B cell (primary cell): ENCODE measurements around the gene MARK4. TPM values are rescaled to one million over a fixed set of nuclear protein-coding genes. Genes with fewer than 3 reads are reported as not detected.
"Not testable (repeated sequence)": the region's sequence is repeated elsewhere in the genome, so short reads cannot be mapped to it uniquely, and the experiment has no call there.

Source experiments
- ATAC-seq: fragments of 200-7000 bp; cut with Tn5 transposase; one replicate; pipeline ENCODE4 v1.10.0; 2021; ENCODE audit warnings: low read depth, mild to moderate bottlenecking, moderate number of reproducible peaks, moderate library complexity
- CTCF ChIA-PET: fragments of 350-600 bp; sonication (Branson Sonifier 250); formaldehyde crosslinking; loops from one replicate; lab custom pipeline; 2021; ENCODE audit warnings: antibody characterized with exemption, inconsistent platforms; lab: Charles Lee
- POLR2A ChIA-PET: fragments of 350-600 bp; sonication (Branson Sonifier 250); formaldehyde crosslinking; loops from one replicate; lab custom pipeline; 2021; ENCODE audit warnings: antibody characterized with exemption; lab: Charles Lee
- DNase-seq: peaks from one replicate; pipeline ENCODE4 v3.0.0; 2013
- H2AFZ ChIP-seq: 2 replicates; pipeline ENCODE4 v1.6.1; 2012; ENCODE audit warnings: mild to moderate bottlenecking, low read depth, low read length; ENCODE audit not compliant: insufficient read depth, poor library complexity, severe bottlenecking
- H3K27ac ChIP-seq, 2 donors: 1 replicate in 1 of 2; 2 replicates in 1 of 2; pipeline ENCODE4 v1.5.1; 2012 to 2013; ENCODE audit warnings: low read length in 2 of 2, mild to moderate bottlenecking in 2 of 2, moderate library complexity in 1 of 2
- H3K27me3 ChIP-seq, 4 experiments: fragments of 200-600 bp in 1 of 4; sonication (generic) in 1 of 4; replicated peaks in 1 of 4; 1 replicate in 2 of 4; 2 replicates in 2 of 4; pipeline versions ENCODE4 v1.6.1 to v1.7.0; 2013 to 2016; ENCODE audit warnings: low read length in 3 of 4, mild to moderate bottlenecking in 2 of 4, mixed read lengths in 1 of 4, moderate library complexity in 1 of 4; ENCODE audit not compliant: insufficient read depth in 4 of 4, control insufficient read depth in 3 of 4; ENCODE audit errors: control extremely low read depth in 1 of 4
- H3K36me3 ChIP-seq, 2 experiments: replicated peaks in 1 of 2; 1 replicate in 1 of 2; 2 replicates in 1 of 2; pipeline versions ENCODE4 v1.6.1 to v1.7.1; 2013; ENCODE audit warnings: low read length in 1 of 2; ENCODE audit not compliant: insufficient read depth in 2 of 2, control insufficient read depth in 1 of 2; ENCODE audit errors: control extremely low read depth in 1 of 2, extremely low read depth in 1 of 2
- H3K4me1 ChIP-seq, 2 donors: fragments of 200-600 bp in 1 of 2; sonication (generic) in 1 of 2; 1 replicate in 1 of 2; 2 replicates in 1 of 2; pipeline versions ENCODE4 v1.5.1 to v1.6.1; 2013 to 2017; ENCODE audit warnings: low read length in 2 of 2; ENCODE audit not compliant: control insufficient read depth in 2 of 2, insufficient read depth in 2 of 2
- H3K4me2 ChIP-seq: replicated peaks from 2 replicates; pipeline ENCODE3; 2012; ENCODE audit warnings: mild to moderate bottlenecking, low read depth, low read length; ENCODE audit not compliant: poor library complexity, severe bottlenecking
- H3K4me3 ChIP-seq, 5 experiments: fragments of 200-600 bp in 1 of 5; sonication (generic) in 1 of 5; 1 replicate in 3 of 5; 2 replicates in 2 of 5; pipeline versions ENCODE4 v1.5.1 to v1.7.0; 2011 to 2016; ENCODE audit warnings: low read length in 4 of 5, mild to moderate bottlenecking in 4 of 5, low read depth in 2 of 5, control low read depth in 1 of 5, moderate library complexity in 1 of 5; ENCODE audit not compliant: insufficient read depth in 1 of 5; ENCODE audit errors: control extremely low read depth in 1 of 5, extremely low read depth in 1 of 5
- H3K79me2 ChIP-seq: fragments of 200-600 bp; sonication (generic); one replicate; pipeline ENCODE4 v1.6.0; 2016; ENCODE audit warnings: low read length; ENCODE audit not compliant: control insufficient read depth, insufficient read depth
- H3K9ac ChIP-seq: fragments of 200-600 bp; sonication (generic); 2 replicates; pipeline ENCODE4 v1.6.1; 2017; ENCODE audit warnings: mild to moderate bottlenecking, low read length, moderate library complexity
- H3K9me3 ChIP-seq, 3 donors: one replicate each; pipeline versions ENCODE4 v1.6.1 to v1.7.1; 2013; ENCODE audit warnings: low read length in 2 of 3; ENCODE audit not compliant: control insufficient read depth in 2 of 3, insufficient read depth in 1 of 3; ENCODE audit errors: control extremely low read depth in 1 of 3
- H4K20me1 ChIP-seq: 2 replicates; pipeline ENCODE4 v1.6.0; 2012; ENCODE audit warnings: mild to moderate bottlenecking, low read length; ENCODE audit not compliant: insufficient read depth, control insufficient read depth, poor library complexity, severe bottlenecking
- H3K27ac Mint-ChIP-seq: one replicate; pipeline ENCODE4 v1.8.0; 2021; ENCODE audit warnings: mixed read lengths
- H3K27me3 Mint-ChIP-seq: one replicate; pipeline ENCODE4 v1.8.0; 2021; ENCODE audit warnings: mixed read lengths
- H3K4me1 Mint-ChIP-seq: one replicate; pipeline ENCODE4 v1.8.0; 2021; ENCODE audit warnings: mixed read lengths
- H3K4me3 Mint-ChIP-seq: one replicate; pipeline ENCODE4 v1.8.0; 2021; ENCODE audit warnings: mixed read lengths
- H3K9me3 Mint-ChIP-seq: one replicate; pipeline ENCODE4 v1.8.0; 2022; ENCODE audit warnings: mixed read lengths; ENCODE audit not compliant: insufficient read depth
- EZH2 ChIP-seq: IDR thresholded peaks from 2 replicates; pipeline ENCODE4 v1.6.1; 2012; ENCODE audit warnings: borderline replicate concordance, low read depth, mild to moderate bottlenecking, moderate library complexity, low read length; ENCODE audit not compliant: insufficient read depth, poor library complexity, severe bottlenecking
- WGBS: methylation state at CpG from one replicate; pipeline ENCODE4 v1.1.5; 2013; ENCODE audit warnings: missing lambda C conversion rate; ENCODE audit not compliant: insufficient coverage; 5-methylcytosine and 5-hydroxymethylcytosine counted together
- intact Hi-C: fragments of 100-400 bp; cut with micrococcal nuclease; formaldehyde crosslinking; loops from one replicate; pipeline ENCODE4 v1.10.0; 2022
- polyA plus RNA-seq: library from polyadenylated mRNA; depleted of rRNA; stranded (reverse); fragments of >200 nt; gene quantifications from 2 replicates; pipeline ENCODE4 v1.2.3, GENCODE V29; 2012
- total RNA-seq, 2 donors: library from RNA; stranded (reverse); fragments of 120-200 nt in 1 of 2; gene quantifications; 1 replicate in 1 of 2; 2 replicates in 1 of 2; pipeline versions ENCODE4 v1.2.3 to v1.2.4, GENCODE V29; 2013 to 2022
- TF ChIP-seq, protein P1 (sequence below): fragments of 200-600 bp; IDR thresholded peaks from one replicate; pipeline ENCODE4 v1.8.0; 2022; ENCODE audit warnings: antibody characterized with exemption, mild to moderate bottlenecking

Gene MARK4
- total and polyA plus RNA-seq, 2 donors (not counting 1 experiment from before 2014, with no cell fraction given), result 13.5 to 36.2 TPM

DNA sequence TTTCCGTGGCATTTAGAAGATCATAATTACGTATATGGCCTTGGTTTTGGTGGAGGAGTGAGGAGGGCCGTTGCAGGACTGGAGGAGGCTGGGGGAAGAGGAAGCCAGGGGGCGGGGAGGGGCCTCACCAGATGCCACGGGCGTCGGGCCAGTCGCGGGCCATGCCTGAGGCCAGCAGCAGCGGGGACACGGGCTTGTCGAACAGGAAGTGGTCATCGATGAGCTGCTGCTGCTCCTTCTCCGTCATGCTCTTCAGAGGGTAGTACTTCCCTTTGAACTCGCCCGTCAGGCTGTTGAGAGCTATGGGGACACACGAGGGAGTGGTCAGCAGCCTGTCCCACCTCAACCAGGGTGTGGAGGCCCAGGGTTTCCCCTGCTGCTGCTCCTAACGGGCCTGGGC, 60.5 kb downstream of the MARK4 start:
- Histone ChIP-seq H3K36me3 (no peaks in the 10 kb centered on the region), H3K4me3 (no peak overlapping the region), H3K4me2 (no peak overlapping the region), H3K4me1 (no peaks in the 10 kb centered on the region), H3K9me3 (peaks cover 0 to 12% (median 0%) of the 10 kb centered on the region in 3 donors), H2AFZ (no peak overlapping the region), H3K9ac (no peak overlapping the region), H3K79me2 (no peaks in the 10 kb centered on the region), H4K20me1 (no peaks in the 10 kb centered on the region), H3K27ac (no peak overlapping the region), H3K27me3 (no peaks in the 10 kb centered on the region)
- no peak for TF ChIP-seq EZH2
- TF ChIP-seq, protein P1, sequence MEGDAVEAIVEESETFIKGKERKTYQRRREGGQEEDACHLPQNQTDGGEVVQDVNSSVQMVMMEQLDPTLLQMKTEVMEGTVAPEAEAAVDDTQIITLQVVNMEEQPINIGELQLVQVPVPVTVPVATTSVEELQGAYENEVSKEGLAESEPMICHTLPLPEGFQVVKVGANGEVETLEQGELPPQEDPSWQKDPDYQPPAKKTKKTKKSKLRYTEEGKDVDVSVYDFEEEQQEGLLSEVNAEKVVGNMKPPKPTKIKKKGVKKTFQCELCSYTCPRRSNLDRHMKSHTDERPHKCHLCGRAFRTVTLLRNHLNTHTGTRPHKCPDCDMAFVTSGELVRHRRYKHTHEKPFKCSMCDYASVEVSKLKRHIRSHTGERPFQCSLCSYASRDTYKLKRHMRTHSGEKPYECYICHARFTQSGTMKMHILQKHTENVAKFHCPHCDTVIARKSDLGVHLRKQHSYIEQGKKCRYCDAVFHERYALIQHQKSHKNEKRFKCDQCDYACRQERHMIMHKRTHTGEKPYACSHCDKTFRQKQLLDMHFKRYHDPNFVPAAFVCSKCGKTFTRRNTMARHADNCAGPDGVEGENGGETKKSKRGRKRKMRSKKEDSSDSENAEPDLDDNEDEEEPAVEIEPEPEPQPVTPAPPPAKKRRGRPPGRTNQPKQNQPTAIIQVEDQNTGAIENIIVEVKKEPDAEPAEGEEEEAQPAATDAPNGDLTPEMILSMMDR, result no peak
- Mint-ChIP-seq H3K27me3 (peaks cover 25% of the 10 kb centered on the region), H3K9me3 (no peaks in the 10 kb centered on the region), H3K4me3 (no peak overlapping the region), H3K27ac (no peak overlapping the region), H3K4me1 (no peaks in the 10 kb centered on the region)
- CTCF ChIA-PET, result no interaction called here
- WGBS, result 34% methylated on average over 18 of the region's 18 CpGs
- intact Hi-C loops, result no loop called here
- POLR2A ChIA-PET, result no interaction called here
- ATAC-seq (no peak), DNase-seq (no peak)

DNA sequence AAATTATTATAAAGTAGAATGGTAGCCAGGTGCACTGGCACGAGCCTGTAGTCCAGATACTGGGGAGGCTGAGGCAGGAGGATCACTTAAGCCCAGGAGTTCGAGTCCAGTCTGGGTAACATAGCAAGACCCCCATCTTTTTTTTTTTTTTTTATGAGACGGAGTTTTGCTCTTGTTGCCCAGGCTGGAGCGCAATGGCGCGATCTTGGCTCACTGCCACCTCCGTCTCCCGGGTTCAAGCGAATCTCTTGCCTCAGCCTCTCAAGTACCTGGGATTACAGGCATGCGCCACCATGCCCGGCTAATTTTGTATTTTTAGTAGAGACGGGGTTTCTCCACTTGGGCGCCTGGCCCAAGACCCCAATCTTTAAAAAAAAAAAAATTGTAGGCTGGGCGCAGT, 61.2 kb downstream of the MARK4 start:
- H3K9ac ChIP-seq, DNase-seq, intact Hi-C loops, H3K4me3 Mint-ChIP-seq, H3K27ac Mint-ChIP-seq, ATAC-seq, H3K4me3 ChIP-seq, H3K27me3 ChIP-seq, H3K9me3 Mint-ChIP-seq, H4K20me1 ChIP-seq, H3K4me2 ChIP-seq, H3K27ac ChIP-seq, H3K4me1 ChIP-seq, H3K79me2 ChIP-seq, H3K4me1 Mint-ChIP-seq, POLR2A ChIA-PET, H3K36me3 ChIP-seq, H2AFZ ChIP-seq: not testable (repeated sequence)
- WGBS, result 96% methylated on average over 10 of the region's 14 CpGs
- H3K27me3 Mint-ChIP-seq, result peaks cover 29% of the 10 kb centered on the region
- H3K9me3 ChIP-seq, result peaks cover 0 to 12% (median 0%) of the 10 kb centered on the region in 3 donors
- CTCF ChIA-PET, result interaction anchor here (0.6 kb wide), 1 partner anchor 11 kb away, joined by 3 read pairs; no protein-coding TSS in a partner anchor
